NCI-H2196 treated with DMSO at 0.1 percent for 48 hours (cell line): Measurements from ENCODE around the gene SCN8A.
"Not testable (repeated sequence)": the region's sequence is repeated elsewhere in the genome, so short reads cannot be mapped to it uniquely, and the experiment has no call there.

Experiments
- DNase-seq: peaks from one replicate; lab custom pipeline; 2025; ENCODE audit not compliant: unreplicated experiment; lab: John Stamatoyannopoulos, UW

The SCN8A gene

DNA sequence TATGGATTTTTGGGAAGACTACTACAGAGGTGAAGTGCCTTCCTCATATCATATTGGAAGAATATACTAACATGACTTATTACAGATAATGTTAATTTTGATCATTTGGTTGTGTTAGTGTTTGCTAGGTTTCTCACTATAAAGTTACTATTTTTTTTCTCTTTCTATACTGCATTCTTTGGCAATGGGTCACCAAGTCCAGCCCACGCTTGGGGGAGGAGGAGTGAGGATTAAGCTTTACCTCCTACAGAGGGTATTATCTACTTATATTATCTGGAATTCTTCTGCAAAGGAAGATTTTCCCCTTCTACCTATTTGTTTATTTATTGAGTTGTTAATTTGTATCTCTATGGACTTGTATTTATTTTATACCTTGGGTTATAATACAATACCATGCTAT, 31.5 kb downstream of the SCN8A start:
- DNase-seq: no peak

DNA sequence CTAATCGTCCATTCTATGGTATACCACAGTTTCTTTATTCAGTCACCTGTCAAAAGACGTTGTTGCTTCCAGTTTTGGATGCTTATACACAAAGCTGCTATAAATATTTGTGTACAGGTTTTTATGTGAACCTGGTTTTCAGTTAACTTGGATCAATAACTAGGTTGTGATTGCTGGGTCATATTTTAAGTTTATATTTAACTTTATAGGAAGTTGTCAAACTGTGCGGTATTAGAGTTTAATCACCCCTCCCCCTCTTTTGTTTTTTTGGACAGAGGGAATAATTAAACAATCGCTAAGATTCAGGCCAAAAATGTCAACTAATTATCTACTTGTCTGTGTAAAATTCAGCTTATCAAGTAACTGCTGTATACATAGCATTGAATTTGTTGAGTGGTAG, 34.3 kb downstream of the SCN8A start:
- DNase-seq: no peak

- DNase-seq: no peak
Measured at GRCh38 chr12:51626115-51626514, 35.1 kb downstream of the SCN8A start.

GRCh38 chr12:51626629-51627028, 35.6 kb downstream of the SCN8A start:
- no peak for DNase-seq

DNA sequence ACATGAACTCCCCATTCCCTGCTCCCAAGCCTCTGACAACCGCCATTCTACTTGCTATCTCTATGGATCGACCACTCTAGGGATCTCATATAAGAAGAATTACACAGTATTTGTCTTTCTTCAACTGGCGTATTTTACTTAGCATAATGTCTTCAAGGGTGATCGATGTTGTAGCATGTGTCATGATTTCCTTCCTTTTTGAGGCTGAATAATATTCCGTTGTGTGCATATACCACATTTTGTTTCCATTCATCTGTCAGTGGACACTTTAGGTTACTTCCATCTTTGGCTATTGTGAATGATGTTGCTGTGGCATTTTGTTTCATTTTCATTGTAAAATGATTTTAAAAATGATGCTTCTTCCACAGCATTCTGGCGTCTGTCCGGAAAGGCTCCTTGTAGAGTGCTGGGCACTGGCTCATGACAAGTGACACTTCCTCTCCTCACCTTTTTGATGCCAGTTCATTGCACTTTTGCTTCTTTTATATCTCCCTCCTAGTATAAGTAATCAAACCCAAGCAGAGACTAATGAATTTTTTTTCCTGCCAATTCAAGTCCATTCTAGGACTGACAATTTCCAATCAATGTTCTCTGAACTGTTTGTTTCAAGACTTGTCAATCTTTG, 39.3 kb downstream of the SCN8A start:
- no peak for DNase-seq

- no peak for DNase-seq
Measured at GRCh38 chr12:51630986-51631385, 40.0 kb downstream of the SCN8A start.

DNA sequence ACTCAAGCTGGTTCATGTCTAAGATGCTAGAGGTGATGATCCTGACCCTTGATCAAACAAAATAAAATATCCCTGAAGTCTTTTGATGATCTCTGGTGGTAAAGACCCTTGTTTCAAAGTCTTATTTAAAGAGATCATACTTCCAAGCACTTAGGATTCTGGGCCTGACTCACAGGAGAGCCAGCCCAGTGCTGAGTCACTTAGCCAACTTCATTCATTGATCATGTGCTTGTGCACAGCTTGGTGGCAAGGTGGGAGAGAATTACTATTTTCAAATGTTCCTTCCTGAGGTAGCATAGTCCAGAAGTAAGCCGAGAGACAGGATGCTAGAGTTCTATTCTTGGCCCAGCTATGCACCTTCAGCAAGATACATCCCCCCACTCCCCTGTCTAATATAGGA, 40.6 kb downstream of the SCN8A start:
- no peak for DNase-seq

DNA sequence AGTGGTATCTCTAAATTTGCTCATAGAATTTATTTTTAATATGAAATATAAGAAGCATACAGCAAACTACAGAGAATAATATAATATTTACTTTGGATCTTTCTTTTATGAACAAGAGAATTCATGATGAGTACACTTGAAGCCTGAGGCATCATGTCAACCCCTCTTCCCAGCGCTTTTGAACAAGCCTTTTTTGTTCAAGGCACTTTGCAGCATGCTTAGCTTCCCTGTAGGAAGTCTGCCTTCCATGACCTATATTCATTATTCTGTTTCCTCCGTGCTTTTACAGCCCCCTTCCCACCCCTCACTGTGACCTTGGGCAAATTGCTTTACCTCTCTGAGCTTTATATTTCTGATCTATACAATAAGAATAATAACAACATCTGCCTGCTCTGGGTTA, 41.6 kb downstream of the SCN8A start:
- no peak for DNase-seq

- no peak for DNase-seq
Measured at GRCh38 chr12:51635346-51635745, 44.3 kb downstream of the SCN8A start.

DNA sequence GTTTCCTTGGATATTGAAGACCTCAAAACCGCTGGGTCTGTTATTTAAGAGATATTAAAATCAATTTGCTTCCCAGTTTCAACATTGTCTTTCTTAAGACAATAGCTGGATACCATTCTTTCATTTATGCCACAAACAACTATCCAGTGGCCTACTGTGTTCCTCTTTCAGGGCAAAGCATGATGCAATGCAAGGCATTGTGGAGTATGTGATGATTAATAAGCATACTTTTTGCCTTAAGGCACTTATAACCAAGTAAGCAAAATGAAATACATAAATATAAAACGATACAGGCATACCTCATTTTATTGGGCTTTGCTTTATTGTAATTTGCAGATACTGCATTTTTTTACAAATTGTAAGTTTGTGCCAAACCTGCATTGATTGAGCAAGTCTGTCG, 45.5 kb downstream of the SCN8A start:
- DNase-seq: no peak

GRCh38 chr12:51636986-51637385, 46.0 kb downstream of the SCN8A start:
- DNase-seq: no peak

GRCh38 chr12:51639361-51639760, 48.3 kb downstream of the SCN8A start:
- no peak for DNase-seq

DNA sequence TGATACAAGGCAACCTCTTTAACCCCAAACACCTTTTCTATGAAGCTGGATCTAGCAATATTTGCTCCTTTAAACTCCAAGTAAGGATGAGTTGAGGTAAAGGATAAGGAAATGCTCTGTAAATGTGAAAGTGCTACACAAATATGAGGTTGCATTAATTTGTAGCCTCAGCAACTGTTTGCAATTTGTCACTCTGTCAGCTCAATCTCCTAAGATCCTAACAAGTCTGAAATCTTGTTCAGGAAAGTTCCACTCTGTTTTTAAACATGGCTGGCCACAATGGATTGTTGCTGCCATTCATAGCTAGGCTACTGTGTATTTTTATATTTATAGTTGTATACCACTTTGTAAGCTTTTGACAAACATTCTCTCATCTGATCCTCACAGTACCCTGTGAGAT, 51.3 kb downstream of the SCN8A start:
- DNase-seq: no peak

DNA sequence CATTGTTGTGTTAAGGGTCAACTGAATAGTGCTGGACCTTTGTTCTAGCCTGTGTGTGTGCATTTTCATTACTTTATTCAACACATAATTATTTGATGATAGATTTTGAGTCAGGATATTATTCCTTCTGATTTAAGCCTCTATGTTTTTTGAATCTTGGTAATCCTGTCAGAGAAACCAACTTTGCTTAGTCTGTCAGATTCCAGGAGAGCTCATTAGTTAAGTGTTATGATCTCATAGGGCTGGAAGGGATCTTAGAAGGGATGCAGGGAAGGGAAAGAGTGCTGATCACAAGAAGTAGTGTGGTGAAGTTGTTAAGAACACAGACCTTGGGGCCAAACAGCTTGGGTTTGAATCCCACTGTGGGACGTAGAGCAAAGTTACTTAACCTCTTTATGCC, 52.9 kb downstream of the SCN8A start:
- DNase-seq: no peak

DNA sequence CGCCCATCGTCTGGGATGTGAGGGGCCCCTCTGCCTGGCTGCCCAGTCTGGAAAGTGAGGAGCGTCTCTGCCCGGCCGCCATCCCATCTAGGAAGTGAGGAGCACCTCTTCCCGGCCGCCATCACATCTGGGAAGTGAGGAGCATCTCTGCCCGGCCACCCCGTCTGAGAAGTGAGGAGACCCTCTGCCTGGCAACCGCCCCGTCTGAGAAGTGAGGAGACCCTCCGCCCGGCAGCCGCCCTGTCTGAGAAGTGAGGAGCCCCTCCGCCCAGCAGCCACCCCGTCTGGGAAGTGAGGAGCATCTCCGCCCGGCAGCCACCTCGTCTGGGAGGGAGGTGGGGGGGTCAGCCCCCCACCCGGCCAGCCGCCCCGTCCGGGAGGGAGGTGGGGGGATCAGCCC, 53.7 kb downstream of the SCN8A start:
- not testable (repeated sequence) for DNase-seq

GRCh38 chr12:51645961-51646360, 54.9 kb downstream of the SCN8A start:
- no peak for DNase-seq

DNA sequence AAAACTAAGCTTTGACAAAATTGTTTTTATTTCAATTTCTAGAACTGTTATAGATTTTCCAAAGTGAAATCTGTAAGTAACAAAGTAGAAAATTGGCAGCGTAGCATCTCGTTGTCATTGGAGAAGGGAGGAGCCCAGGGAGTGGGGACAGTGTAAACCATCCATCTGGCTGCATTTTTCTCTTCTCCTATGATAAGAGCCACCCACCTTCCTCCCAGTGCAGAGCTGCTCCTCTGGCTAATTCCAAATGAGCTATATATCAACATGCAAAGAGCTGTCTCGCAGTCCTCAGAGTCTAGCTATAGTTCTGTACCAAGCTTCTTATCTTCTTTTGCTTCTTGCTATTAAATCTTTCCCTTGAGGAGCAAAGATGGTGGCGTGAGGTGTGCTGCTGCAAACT, 56.6 kb downstream of the SCN8A start:
- DNase-seq: no peak

GRCh38 chr12:51653431-51653830, 62.4 kb downstream of the SCN8A start:
- no peak for DNase-seq

- DNase-seq: no peak
Measured at GRCh38 chr12:51661199-51661598, 70.2 kb downstream of the SCN8A start.

DNA sequence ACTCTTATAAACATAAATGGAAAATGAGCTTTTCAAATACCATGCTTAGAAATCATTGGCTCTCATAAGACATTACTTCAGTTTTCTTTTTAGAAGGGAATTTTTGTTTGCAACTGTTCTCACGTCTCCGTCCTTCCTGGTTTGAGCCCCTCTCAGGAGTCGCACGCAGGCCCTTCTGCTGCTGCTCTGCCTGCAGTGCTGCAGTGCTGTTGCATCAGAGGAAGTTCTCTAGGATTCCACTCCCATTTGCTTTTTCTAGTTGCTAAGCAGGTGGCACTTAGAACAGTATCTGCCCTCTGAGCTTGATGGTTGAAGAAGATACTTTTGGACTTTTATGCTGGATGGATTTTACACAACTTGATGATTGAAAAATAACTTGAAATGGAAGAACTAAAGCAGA, 70.8 kb downstream of the SCN8A start:
- no peak for DNase-seq

DNA sequence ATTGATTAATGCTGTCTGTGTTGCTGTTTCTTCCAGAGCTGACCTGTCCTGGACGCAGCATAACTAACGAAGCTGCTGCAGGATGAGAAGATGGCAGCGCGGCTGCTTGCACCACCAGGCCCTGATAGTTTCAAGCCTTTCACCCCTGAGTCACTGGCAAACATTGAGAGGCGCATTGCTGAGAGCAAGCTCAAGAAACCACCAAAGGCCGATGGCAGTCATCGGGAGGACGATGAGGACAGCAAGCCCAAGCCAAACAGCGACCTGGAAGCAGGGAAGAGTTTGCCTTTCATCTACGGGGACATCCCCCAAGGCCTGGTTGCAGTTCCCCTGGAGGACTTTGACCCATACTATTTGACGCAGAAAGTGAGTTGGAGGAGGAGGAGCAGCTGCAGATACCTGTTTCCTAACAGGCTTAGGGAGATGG, 71.7 kb downstream of the SCN8A start:
- no peak for DNase-seq

DNA sequence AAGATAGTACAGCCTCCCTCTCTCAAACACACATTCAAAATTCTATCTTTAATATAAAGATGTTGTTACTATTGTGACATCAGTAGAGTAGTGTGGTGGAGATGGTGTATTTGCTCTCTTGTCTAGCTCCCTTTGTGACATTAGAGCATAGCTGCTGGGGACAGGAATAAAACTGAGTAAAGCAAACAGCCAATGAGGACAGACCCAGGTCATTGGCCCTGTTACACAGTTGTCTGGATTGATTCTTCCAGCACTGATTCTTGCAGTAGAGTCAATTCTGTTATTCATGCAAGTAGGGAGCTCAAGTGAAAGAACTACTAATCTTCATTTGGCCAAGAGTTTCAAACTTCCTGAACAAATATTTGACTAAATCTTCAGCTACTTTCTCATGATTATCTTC, 72.4 kb downstream of the SCN8A start:
- no peak for DNase-seq

DNA sequence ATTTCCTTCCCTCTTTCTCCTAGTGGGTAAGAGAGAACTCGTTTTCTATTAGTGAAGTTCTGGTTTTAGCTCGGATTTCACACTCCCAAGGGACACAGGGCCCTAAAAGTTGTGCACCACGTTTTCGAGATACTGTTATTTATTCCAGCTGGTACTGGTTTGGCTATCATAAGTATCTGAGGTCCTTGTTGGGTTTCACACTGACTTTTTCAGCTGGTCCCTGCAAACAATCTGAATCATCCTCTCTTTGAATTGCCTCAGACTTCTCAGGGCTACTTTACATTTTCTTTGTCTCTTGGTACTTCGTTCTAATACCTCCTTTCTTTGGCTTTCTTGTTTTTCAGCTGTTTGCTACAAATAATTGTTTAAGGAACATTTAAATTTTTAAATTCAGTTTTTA, 75.7 kb downstream of the SCN8A start:
- DNase-seq: no peak

DNA sequence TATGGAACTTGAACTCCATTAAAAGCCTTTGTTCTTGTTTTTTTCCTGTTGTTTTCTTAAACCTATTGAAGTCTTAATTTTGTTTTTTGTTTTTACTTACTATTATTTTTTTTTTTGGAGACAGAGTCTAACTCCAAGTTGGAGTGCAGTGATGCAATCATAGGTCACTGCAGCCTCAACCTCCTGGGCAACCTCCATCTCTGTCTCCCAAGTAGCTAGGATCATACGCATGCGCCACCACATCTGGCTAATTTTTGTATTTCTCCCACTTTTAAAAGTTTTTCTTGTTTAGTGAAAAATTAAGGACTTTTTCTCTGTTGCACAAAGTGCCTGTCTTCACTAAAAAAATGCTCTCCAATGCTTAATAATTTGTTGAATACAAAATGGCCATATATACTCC, 76.2 kb downstream of the SCN8A start:
- DNase-seq: no peak
